Fibroblast of villous mesenchyme (primary cell): ENCODE results near the gene ANKRD13B. TPM values are rescaled to one million over a fixed set of nuclear protein-coding genes. Genes with fewer than 3 reads are reported as not detected.

Experiments used
- DNase-seq: peaks from one replicate; pipeline ENCODE4 v3.0.0-alpha.2; 2010; ENCODE audit warnings: low read depth
- H3K4me3 ChIP-seq: 2 replicates; pipeline ENCODE4 v1.5.1; 2011; ENCODE audit warnings: low read depth, mild to moderate bottlenecking, low read length
- total RNA-seq: library from RNA; depleted of rRNA; stranded (reverse); fragments of >200 nt; gene quantifications from 2 replicates; pipeline ENCODE4 v1.2.3, GENCODE V29; 2012
- TF ChIP-seq, protein P1 (sequence below): IDR thresholded peaks from 2 replicates; pipeline ENCODE4 v1.5.1; 2012; ENCODE audit warnings: low read depth, mild to moderate bottlenecking, low read length; ENCODE audit not compliant: insufficient read depth

Gene ANKRD13B
- total RNA-seq, 1 donor, result 8.6 TPM

GRCh38 chr17:29596811-29597210 is 3.9 kb downstream of the ANKRD13B start:
- TF ChIP-seq, protein P1, sequence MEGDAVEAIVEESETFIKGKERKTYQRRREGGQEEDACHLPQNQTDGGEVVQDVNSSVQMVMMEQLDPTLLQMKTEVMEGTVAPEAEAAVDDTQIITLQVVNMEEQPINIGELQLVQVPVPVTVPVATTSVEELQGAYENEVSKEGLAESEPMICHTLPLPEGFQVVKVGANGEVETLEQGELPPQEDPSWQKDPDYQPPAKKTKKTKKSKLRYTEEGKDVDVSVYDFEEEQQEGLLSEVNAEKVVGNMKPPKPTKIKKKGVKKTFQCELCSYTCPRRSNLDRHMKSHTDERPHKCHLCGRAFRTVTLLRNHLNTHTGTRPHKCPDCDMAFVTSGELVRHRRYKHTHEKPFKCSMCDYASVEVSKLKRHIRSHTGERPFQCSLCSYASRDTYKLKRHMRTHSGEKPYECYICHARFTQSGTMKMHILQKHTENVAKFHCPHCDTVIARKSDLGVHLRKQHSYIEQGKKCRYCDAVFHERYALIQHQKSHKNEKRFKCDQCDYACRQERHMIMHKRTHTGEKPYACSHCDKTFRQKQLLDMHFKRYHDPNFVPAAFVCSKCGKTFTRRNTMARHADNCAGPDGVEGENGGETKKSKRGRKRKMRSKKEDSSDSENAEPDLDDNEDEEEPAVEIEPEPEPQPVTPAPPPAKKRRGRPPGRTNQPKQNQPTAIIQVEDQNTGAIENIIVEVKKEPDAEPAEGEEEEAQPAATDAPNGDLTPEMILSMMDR, result no peak
- no peak overlapping the region for H3K4me3 ChIP-seq
- no peak for DNase-seq

GRCh38 chr17:29597361-29598172 is 4.6 kb downstream of the ANKRD13B start:
- no peak overlapping the region for H3K4me3 ChIP-seq
- TF ChIP-seq, protein P1, result no peak
- no peak for DNase-seq

GRCh38 chr17:29603109-29603674 is 10.3 kb downstream of the ANKRD13B start:
- TF ChIP-seq, protein P1, result no peak
- H3K4me3 ChIP-seq, result no peak overlapping the region
- no peak for DNase-seq

GRCh38 chr17:29607557-29608195 is 14.7 kb downstream of the ANKRD13B start:
- TF ChIP-seq, protein P1, result no peak
- DNase-seq, result no peak
- H3K4me3 ChIP-seq, result no peak overlapping the region

DNA sequence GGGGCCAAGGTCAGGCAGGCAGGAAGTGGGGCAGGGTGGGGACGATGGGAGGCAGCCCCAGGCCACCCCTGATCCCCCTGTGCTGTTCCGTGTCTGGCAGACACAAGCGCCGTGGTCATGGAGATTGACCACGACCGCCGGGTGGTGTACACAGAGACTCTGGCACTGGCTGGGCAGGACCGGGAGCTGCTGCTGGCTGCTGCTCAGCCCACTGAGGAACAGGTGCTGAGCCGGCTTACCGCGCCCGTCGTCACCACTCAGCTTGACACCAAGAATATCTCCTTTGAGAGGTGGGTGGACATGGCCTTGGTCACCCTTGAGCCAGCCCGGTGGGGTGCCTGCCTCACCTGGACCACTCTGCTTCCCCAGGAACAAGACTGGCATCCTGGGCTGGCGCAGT is 16.1 kb downstream of the ANKRD13B start:
- TF ChIP-seq, protein P1, result no peak
- H3K4me3 ChIP-seq, result no peak overlapping the region
- DNase-seq, result no peak

GRCh38 chr17:29610395-29610794 is 17.5 kb downstream of the ANKRD13B start:
- no peak overlapping the region for H3K4me3 ChIP-seq
- no peak for DNase-seq
- TF ChIP-seq, protein P1, result no peak
